Karpas-422 (cell line): ENCODE measurements around the gene ARSA. TPM values are rescaled to one million over a fixed set of nuclear protein-coding genes. Genes with fewer than 3 reads are reported as not detected.
"Not testable (repeated sequence)": the region's sequence is repeated elsewhere in the genome, so short reads cannot be mapped to it uniquely, and the experiment has no call there.

Experiments
- DNase-seq: peaks from one replicate; pipeline ENCODE4 v3.0.0-alpha.2; 2015
- H2AFZ ChIP-seq: fragments of 200-600 bp; sonication (generic); 2 replicates; pipeline ENCODE4 v1.6.1; 2014; ENCODE audit warnings: antibody characterized with exemption, low read length, mixed read lengths
- H3K27ac ChIP-seq: fragments of 200-600 bp; sonication (generic); 2 replicates; pipeline ENCODE4 v1.5.1; 2014; ENCODE audit warnings: mild to moderate bottlenecking, low read length, moderate library complexity
- H3K27me3 ChIP-seq: fragments of 200-600 bp; sonication (generic); 2 replicates; pipeline ENCODE4 v1.6.1; 2014; ENCODE audit warnings: low read length, mixed read lengths
- H3K36me3 ChIP-seq: fragments of 200-600 bp; sonication (generic); 2 replicates; pipeline ENCODE4 v1.6.1; 2014; ENCODE audit warnings: low read length, mixed read lengths; ENCODE audit not compliant: insufficient read depth
- H3K4me1 ChIP-seq: fragments of 200-600 bp; sonication (generic); 2 replicates; pipeline ENCODE4 v1.6.1; 2014; ENCODE audit warnings: mild to moderate bottlenecking, low read length, mixed read lengths
- H3K4me2 ChIP-seq: fragments of 200-600 bp; sonication (generic); 2 replicates; pipeline ENCODE4 v1.6.1; 2014; ENCODE audit warnings: low read length, low read depth, mild to moderate bottlenecking; ENCODE audit not compliant: poor library complexity, severe bottlenecking
- H3K4me3 ChIP-seq: fragments of 200-600 bp; sonication (generic); 2 replicates; pipeline ENCODE4 v1.5.1; 2014; ENCODE audit warnings: mild to moderate bottlenecking, antibody characterized with exemption, low read length, mixed read lengths
- H3K79me2 ChIP-seq: fragments of 200-600 bp; sonication (generic); 2 replicates; pipeline ENCODE4 v1.6.1; 2014; ENCODE audit warnings: mild to moderate bottlenecking, low read length, mixed read lengths
- H3K9ac ChIP-seq: fragments of 200-600 bp; sonication (generic); 2 replicates; pipeline ENCODE4 v1.6.0; 2014; ENCODE audit warnings: low read length
- H3K9me2 ChIP-seq: fragments of 200-600 bp; sonication (generic), shearing (Covaris generic); replicated peaks from 2 replicates; pipeline ENCODE4 v1.6.0; 2014; ENCODE audit warnings: mild to moderate bottlenecking, low read length, moderate library complexity; ENCODE audit not compliant: insufficient read depth
- H3K9me3 ChIP-seq: fragments of 300-700, 200-600 bp; sonication (generic); 2 replicates; pipeline ENCODE4 v1.6.1; 2014; ENCODE audit warnings: low read length, mixed read lengths
- H4K20me1 ChIP-seq: fragments of 200-600 bp; sonication (generic); 2 replicates; pipeline ENCODE4 v1.6.1; 2014; ENCODE audit warnings: mild to moderate bottlenecking, antibody characterized with exemption, low read length, low read depth; ENCODE audit not compliant: insufficient read depth
- total RNA-seq: library from RNA; depleted of rRNA; stranded (reverse); fragments of >200 nt; shearing (Covaris generic); gene quantifications from 2 replicates; pipeline ENCODE4 v1.2.3, GENCODE V29; 2014; ENCODE audit warnings: low replicate concordance

The ARSA gene
- total RNA-seq, 1 experiment from 2014 or later, result 24.3 TPM

- no peaks in the 10 kb centered on the region for H3K9me3 ChIP-seq
- H3K9me2 ChIP-seq, result no peaks in the 10 kb centered on the region
- no peak overlapping the region for H3K27ac ChIP-seq
- DNase-seq, result no peak
- H3K27me3 ChIP-seq, result no peaks in the 10 kb centered on the region
- no peak overlapping the region for H3K4me2 ChIP-seq
- H3K79me2 ChIP-seq, result no peaks in the 10 kb centered on the region
- H3K36me3 ChIP-seq, result no peaks in the 10 kb centered on the region
- no peak overlapping the region for H2AFZ ChIP-seq
- H3K4me3 ChIP-seq, result no peak overlapping the region
- H3K9ac ChIP-seq, result no peak overlapping the region
- H4K20me1 ChIP-seq, result no peaks in the 10 kb centered on the region
- H3K4me1 ChIP-seq, result no peaks in the 10 kb centered on the region
Measured at GRCh38 chr22:50660306-50660705, 32.4 kb upstream of the ARSA start.

- DNase-seq, H3K9me3 ChIP-seq, H3K79me2 ChIP-seq, H3K27ac ChIP-seq, H2AFZ ChIP-seq, H3K9ac ChIP-seq, H3K36me3 ChIP-seq, H3K4me1 ChIP-seq, H3K9me2 ChIP-seq, H3K4me2 ChIP-seq, H3K27me3 ChIP-seq, H3K4me3 ChIP-seq, H4K20me1 ChIP-seq: not testable (repeated sequence)
Measured at GRCh38 chr22:50659711-50660110, 31.8 kb upstream of the ARSA start.

DNA sequence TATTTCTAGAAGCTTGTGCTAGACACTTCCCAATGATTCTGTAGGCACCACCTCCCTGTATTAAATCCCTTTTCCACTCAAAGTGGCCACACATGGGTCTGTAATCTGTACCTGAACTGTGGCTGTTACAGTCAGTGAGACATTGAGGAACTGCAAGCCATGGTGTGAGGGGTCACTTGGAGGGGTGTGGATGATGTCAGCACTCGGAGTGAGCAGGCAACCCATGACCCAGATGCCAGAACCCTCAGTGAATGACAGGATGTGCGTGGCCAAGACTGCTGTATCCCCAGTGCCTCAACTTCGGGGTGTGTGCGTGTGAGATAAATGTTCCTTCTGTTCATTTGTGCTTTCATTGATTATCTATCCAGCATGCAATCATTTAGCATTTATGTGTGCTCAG, 30.0 kb upstream of the ARSA start:
- H3K27me3 ChIP-seq, result no peaks in the 10 kb centered on the region
- no peaks in the 10 kb centered on the region for H3K4me1 ChIP-seq
- H3K4me3 ChIP-seq, result no peak overlapping the region
- H2AFZ ChIP-seq, result no peak overlapping the region
- no peaks in the 10 kb centered on the region for H3K79me2 ChIP-seq
- H3K9me3 ChIP-seq, result no peaks in the 10 kb centered on the region
- no peaks in the 10 kb centered on the region for H4K20me1 ChIP-seq
- DNase-seq, result no peak
- no peaks in the 10 kb centered on the region for H3K9me2 ChIP-seq
- H3K27ac ChIP-seq, result no peak overlapping the region
- H3K36me3 ChIP-seq, result no peaks in the 10 kb centered on the region
- no peak overlapping the region for H3K4me2 ChIP-seq
- H3K9ac ChIP-seq, result no peak overlapping the region

DNA sequence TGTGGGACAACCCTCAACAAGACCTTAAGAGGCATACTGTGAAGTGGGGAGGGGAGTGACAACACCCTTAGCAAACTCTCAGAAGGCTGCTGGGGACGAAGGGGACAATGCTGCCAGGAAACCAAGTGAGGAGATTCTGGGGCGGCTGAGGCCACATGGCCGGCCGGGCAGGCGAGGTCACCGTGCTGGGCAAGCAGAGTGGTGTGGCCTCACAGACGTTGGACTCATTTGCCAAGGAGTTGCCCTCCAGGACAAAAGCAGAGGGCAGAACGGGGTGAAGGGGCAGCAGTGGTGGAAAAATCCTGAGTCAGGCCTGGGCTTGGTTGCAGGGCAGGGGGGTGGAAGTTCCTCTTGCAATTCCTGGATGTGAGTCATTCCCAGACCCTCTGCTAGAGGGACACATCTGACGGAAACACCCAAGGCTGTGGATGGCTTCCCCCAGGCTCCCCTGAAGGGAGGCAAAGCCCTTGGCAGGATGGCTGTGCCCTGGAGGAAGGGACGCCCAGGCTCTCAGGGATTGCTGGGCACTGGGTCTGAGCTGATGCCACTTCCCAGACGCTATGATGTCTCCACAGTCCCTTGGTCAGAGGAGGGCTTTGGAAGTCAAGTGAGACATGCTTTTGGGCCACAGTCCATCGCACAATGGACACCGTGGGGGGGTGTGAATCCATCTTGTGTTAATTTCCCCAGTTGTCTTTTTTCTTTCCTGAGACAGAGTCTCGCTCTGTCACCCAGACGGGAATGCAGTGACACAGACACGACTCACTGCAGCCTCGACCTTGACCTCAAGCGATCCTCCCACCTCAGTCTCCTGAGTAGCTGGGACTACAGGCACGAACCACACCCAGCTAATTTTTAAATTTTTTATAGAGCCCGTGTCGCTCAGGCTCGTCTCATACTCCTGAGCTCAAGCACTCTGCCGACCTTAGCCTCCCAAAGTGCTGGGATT, 28.4 kb upstream of the ARSA start:
- Histone ChIP-seq H3K9me3 (no peaks in the 10 kb centered on the region), H3K9ac (no peak overlapping the region), H3K36me3 (no peaks in the 10 kb centered on the region), H4K20me1 (no peaks in the 10 kb centered on the region), H3K27ac (no peak overlapping the region), H3K27me3 (no peaks in the 10 kb centered on the region), H3K79me2 (no peaks in the 10 kb centered on the region), H3K4me3 (no peak overlapping the region), H3K9me2 (no peaks in the 10 kb centered on the region), H3K4me2 (no peak overlapping the region), H2AFZ (no peak overlapping the region), H3K4me1 (no peaks in the 10 kb centered on the region)
- DNase-seq, result no peak

GRCh38 chr22:50654664-50655063, 26.7 kb upstream of the ARSA start:
- not testable (repeated sequence) for H3K9me3 ChIP-seq, H3K9ac ChIP-seq, H3K79me2 ChIP-seq, H3K27me3 ChIP-seq, DNase-seq, H3K4me2 ChIP-seq, H3K4me1 ChIP-seq, H3K4me3 ChIP-seq, H3K36me3 ChIP-seq, H2AFZ ChIP-seq, H3K9me2 ChIP-seq, H4K20me1 ChIP-seq, H3K27ac ChIP-seq

DNA sequence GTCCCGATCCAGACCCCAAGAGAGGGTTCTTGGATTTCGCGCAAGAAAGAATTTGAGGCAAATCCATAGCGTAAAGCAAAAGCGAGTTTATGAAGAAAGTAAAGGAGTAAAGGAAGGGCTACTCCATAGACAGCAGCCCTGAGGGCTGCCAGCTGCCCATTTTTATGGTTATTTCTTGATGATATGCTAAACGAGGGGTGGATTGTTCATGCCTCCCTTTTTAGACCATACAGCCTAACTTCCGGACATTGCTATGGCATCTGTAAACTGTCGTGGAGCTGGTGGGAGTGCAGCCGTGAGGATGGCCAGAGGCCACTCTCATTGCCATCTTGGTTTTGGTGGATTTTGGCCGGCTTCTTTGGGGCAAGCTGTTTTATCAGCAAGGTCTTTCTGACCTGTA, 25.3 kb upstream of the ARSA start:
- Histone ChIP-seq H3K9ac (no peak overlapping the region), H3K27me3 (no peaks in the 10 kb centered on the region), H3K4me3 (no peak overlapping the region), H3K79me2 (no peaks in the 10 kb centered on the region), H2AFZ (no peak overlapping the region), H3K27ac (no peak overlapping the region), H4K20me1 (no peaks in the 10 kb centered on the region), H3K9me2 (no peaks in the 10 kb centered on the region), H3K9me3 (peaks cover 3% of the 10 kb centered on the region; the same call in 1 of the 2 replicates), H3K36me3 (no peaks in the 10 kb centered on the region), H3K4me1 (no peaks in the 10 kb centered on the region), H3K4me2 (no peak overlapping the region)
- DNase-seq, result no peak

DNA sequence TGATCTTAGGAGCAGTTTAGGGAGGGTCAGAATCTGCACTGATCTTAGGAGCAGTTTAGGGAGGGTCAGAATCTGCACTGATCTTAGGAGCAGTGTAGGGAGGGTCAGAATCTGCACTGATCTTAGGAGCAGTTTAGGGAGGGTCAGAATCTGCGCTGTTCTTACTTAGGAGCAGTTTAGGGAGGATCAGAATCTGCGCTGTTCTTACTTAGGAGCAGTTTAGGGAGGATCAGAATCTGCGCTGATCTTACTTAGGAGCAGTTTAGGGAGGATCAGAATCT, 15.8 kb upstream of the ARSA start:
- not testable (repeated sequence) for H3K9me3 ChIP-seq, DNase-seq, H3K27ac ChIP-seq, H3K4me2 ChIP-seq, H3K9me2 ChIP-seq, H3K4me3 ChIP-seq, H4K20me1 ChIP-seq, H3K36me3 ChIP-seq, H3K79me2 ChIP-seq, H3K9ac ChIP-seq, H2AFZ ChIP-seq, H3K4me1 ChIP-seq, H3K27me3 ChIP-seq

DNA sequence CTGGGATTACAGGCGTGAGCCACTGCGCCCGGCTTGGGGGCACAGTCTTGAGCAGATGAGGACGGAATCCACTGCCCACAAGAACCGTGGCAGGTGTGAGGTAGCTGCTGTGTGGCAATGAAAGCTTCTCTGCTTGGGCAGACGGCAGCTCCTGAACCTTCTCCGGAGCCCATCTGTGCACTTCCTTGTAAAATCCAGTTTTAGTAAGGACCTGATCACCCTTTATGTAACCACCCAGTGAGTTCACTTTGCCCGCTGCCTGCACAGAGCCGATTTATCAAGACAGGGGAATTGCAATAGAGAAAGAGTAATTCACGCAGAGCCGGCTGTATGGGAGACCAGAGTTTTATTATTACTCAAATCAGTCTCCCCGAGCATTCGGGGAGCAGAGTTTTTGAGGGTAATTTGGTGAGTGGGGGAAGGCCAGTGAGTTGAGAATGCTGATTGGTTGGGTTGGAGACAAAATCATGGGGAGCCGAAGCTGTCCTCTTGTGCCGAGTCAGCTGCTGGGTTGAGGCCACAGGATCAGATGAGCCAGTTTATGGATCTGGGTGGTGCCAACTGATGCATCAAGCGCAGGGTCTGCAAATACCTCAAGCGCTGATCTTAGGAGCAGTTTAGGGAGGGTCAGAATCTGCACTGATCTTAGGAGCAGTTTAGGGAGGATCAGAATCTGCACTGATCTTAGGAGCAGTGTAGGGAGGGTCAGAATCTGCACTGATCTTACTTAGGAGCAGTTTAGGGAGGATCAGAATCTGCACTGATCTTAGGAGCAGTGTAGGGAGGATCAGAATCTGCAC, 15.3 kb upstream of the ARSA start:
- not testable (repeated sequence) for H3K4me3 ChIP-seq, H3K9me2 ChIP-seq, H3K79me2 ChIP-seq, H3K4me2 ChIP-seq, H3K27me3 ChIP-seq, H4K20me1 ChIP-seq, DNase-seq, H3K9ac ChIP-seq, H3K27ac ChIP-seq, H3K36me3 ChIP-seq, H3K4me1 ChIP-seq, H3K9me3 ChIP-seq, H2AFZ ChIP-seq
